GM21723 (cell line): ENCODE data around the gene SNX3.

Source experiments
- ATAC-seq: cut with Tn5 transposase; IDR thresholded peaks from one replicate; pipeline ENCODE4 v1.9.1; 2021; ENCODE audit warnings: mild to moderate bottlenecking, moderate library complexity; ENCODE audit not compliant: unreplicated experiment

SNX3 gene

GRCh38 chr6:108171291-108171917 is 89.4 kb downstream of the SNX3 start:
- ATAC-seq: no peak

GRCh38 chr6:108170332-108171290 is 90.2 kb downstream of the SNX3 start:
- no peak for ATAC-seq

- no peak for ATAC-seq
Observed at GRCh38 chr6:108169464-108170331, 91.1 kb downstream of the SNX3 start.

- no peak for ATAC-seq
Observed at GRCh38 chr6:108168501-108169463, 92.1 kb downstream of the SNX3 start.

GRCh38 chr6:108168090-108168463 is 92.8 kb downstream of the SNX3 start:
- no peak for ATAC-seq

GRCh38 chr6:108167449-108168089 is 93.3 kb downstream of the SNX3 start:
- no peak for ATAC-seq

- ATAC-seq: no peak
Observed at GRCh38 chr6:108166664-108167448, 94.0 kb downstream of the SNX3 start.

GRCh38 chr6:108165714-108166663 is 94.9 kb downstream of the SNX3 start, which contains the start of gene NR2E1:
NR2E1 (plus strand) TSS chr6:108166022; CDS start chr6:108166766, 744 bp downstream.
- no peak for ATAC-seq

- ATAC-seq: no peak
Observed at GRCh38 chr6:108164815-108165706, 95.8 kb downstream of the SNX3 start.

- no peak for ATAC-seq
Observed at GRCh38 chr6:108164543-108164814, 96.4 kb downstream of the SNX3 start.

- no peak for ATAC-seq
Observed at GRCh38 chr6:108163644-108164542, 96.9 kb downstream of the SNX3 start.

- ATAC-seq: no peak
Observed at GRCh38 chr6:108163267-108163643, 97.6 kb downstream of the SNX3 start.

- no peak for ATAC-seq
Observed at GRCh38 chr6:108161724-108162282, 99.0 kb downstream of the SNX3 start.
